AG10803 (cell line): ENCODE measurements around the gene MSMB.

Experiments
- DNase-seq: peaks from one replicate; pipeline ENCODE4 v3.0.0; 2010; ENCODE audit warnings: low read depth
- H3K4me3 ChIP-seq: 2 replicates; pipeline ENCODE4 v1.5.1; 2011; ENCODE audit warnings: mild to moderate bottlenecking, low read length, control low read depth
- TF ChIP-seq, protein P1 (sequence below): conservative IDR thresholded peaks from 2 replicates; pipeline ENCODE4 v1.5.1; 2011; ENCODE audit warnings: mild to moderate bottlenecking, low read length, control low read depth, inconsistent platforms

The MSMB gene

DNA sequence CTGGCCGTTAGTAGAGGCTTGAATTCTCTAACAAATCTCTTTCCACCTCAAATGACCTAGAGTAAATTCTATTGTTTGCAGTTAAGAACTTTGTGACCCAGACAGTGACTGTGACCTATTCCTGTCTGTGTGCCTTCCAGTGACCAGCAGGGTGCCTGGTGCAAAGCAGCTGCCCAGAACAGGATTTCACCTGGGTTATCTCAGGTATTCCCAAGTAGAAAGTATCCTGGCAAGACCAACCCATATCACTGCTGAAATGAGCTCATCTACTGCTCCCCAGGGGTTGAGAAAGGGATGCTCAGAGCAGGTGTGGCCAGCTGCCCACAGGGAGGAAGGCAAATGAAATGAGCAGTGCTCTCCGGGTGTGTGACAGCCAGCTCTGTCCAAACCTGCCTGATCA is 2.1 kb upstream of the MSMB start:
- H3K4me3 ChIP-seq, result no peak overlapping the region
- DNase-seq, result no peak
- TF ChIP-seq, protein P1, sequence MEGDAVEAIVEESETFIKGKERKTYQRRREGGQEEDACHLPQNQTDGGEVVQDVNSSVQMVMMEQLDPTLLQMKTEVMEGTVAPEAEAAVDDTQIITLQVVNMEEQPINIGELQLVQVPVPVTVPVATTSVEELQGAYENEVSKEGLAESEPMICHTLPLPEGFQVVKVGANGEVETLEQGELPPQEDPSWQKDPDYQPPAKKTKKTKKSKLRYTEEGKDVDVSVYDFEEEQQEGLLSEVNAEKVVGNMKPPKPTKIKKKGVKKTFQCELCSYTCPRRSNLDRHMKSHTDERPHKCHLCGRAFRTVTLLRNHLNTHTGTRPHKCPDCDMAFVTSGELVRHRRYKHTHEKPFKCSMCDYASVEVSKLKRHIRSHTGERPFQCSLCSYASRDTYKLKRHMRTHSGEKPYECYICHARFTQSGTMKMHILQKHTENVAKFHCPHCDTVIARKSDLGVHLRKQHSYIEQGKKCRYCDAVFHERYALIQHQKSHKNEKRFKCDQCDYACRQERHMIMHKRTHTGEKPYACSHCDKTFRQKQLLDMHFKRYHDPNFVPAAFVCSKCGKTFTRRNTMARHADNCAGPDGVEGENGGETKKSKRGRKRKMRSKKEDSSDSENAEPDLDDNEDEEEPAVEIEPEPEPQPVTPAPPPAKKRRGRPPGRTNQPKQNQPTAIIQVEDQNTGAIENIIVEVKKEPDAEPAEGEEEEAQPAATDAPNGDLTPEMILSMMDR, result no peak

DNA sequence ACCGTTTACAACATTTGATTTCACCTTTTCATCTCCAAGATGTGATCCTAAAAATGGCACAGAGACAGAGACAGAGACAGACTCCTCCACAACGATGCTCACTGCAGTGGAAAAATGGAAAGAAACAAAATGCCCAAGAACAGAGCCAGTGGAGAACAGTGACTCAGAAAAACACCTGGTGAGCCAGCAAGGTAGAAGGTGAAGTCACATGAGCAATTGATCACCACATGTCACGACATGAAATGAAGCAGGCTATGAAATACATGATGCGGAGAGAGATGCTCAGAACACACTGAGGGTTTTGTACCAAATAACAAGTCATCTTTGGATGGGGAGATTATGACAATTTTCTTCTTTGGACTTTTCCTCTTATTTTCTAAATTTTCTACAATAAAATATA is 3.5 kb downstream of the MSMB start:
- DNase-seq, result no peak
- TF ChIP-seq, protein P1, result no peak
- no peak overlapping the region for H3K4me3 ChIP-seq

DNA sequence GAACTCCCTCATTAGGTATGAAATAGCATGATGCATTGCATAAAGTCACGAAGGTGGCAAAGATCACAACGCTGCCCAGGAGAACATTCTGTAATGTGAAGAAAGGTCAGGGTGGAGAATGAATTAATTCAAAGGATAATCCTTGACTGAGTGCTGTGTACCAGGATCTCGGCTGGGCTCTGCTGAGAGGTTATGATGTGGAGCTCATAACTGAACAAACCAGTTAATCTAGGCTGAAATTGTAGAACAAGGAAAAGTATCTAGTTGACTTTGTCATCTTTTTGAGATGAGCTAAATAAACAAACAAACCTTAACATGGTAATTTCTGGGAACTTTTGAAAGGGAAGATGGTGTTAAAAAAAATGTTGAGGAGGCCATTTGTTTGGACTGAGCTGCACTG is 6.1 kb downstream of the MSMB start:
- H3K4me3 ChIP-seq, result no peak overlapping the region
- DNase-seq, result no peak
- TF ChIP-seq, protein P1, result no peak

DNA sequence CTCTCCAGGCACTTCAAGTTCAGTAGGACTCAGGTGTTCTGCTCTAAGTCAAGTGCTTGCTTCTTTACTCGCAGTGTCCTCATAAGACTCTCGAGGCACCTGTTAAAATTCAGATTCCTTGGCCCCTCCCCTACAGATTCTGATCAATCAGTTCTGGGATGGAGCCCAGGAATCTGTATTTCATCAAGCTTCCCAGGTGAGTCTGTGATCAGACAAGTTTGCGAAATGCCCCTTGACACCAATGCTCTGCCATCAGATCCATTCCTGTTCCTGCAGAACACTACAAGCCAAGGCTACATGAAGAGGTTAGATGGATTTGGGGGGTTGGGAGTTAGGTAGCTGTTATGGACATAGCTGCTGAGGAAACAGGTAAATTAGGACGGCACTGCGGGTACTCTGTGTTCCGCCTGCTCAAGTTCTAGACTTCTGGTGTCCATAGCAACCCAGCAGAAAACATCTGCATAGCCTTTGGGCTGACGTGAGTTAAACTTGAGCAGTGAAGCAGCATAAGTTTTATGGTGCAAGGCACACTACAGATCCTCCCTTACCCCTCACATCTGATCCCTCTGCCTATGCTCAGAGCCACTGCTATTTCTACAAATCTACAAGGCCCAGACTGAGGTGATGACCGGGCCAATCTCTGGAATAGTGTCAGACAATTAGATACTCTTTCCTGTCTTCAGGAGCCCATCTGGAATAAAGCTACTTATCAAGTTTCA is 8.8 kb downstream of the MSMB start:
- H3K4me3 ChIP-seq, result no peak overlapping the region
- DNase-seq, result no peak
- TF ChIP-seq, protein P1, result no peak

DNA sequence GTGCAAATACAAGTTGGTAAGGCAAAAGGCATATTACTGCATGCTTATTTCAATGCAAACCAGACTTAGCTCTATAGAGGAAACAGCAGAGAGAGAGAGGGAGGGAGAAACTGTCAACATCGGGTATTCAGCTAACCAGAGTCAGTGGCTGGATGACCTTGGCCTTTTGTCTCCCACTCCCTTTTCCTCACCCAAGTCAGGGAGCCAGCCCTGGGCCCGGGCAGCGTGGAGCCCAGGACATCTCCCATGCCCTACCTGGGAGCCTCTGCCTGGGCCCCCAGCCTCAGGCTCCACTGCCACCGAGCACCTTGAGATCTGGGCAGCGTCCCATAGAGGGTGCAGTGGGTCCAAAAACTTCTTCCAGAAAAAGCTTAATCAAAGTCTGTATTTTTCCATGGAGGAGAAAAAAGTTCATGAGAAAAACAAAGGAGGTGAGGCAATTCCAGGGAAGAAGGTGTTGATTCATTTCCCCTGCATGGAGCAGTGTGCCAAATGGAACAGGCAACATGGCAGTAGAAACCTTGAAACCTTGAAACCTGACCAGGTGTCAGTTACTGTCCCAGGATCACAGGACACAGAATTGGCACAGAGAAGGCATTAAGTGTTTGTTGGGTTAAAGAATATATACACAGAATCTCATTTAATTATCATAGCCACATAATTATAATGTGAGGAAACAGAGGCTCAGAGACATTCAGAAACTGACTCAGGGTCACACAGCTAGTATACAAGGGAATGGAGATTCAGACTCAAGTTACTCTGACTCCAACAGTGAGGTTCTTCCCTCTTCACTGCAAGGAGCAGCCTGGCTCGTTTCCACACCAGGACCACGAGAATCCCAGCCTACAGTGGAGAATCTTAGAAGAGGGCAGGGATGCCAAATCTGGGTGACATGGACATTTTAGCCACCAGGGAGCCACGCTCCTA is 9.9 kb downstream of the MSMB start:
- DNase-seq, result no peak
- no peak overlapping the region for H3K4me3 ChIP-seq
- TF ChIP-seq, protein P1, result no peak

DNA sequence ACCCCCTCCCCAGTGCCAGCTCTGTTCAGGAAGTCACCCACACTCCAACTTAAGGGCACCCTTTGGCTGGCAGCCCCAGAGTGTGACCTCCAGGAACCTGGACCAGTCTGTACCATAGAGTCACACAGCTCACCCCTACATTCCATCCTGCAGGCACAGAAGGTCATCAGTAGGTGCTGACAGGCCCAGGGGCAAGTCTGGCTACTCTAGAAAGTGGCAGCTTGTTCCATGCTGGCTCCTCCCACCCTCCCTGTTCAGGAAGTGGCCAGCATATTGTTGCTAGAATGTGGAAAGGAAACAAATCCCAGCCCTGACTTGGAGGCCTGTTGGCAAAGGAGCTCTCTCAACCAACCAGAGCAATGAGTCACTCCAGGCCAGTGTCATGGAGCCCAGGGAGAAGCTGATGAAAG is 12.5 kb downstream of the MSMB start:
- peak; percentile 89 for DNase-seq
- TF ChIP-seq, protein P1, result no peak

More for the DNA sequence above, 12.5 kb downstream of the MSMB start:
- no peak overlapping the region for H3K4me3 ChIP-seq
